GM12874 (cell line): Measurements from ENCODE around the gene MTERF4.

Experiments
- CTCF ChIP-seq: IDR thresholded peaks from 2 replicates; pipeline ENCODE4 v1.5.1; 2011; ENCODE audit warnings: low read depth, mild to moderate bottlenecking, control low read depth, low read length, moderate library complexity; ENCODE audit not compliant: insufficient read depth

The MTERF4 gene

GRCh38 chr2:241132538-241133435, 30.7 kb upstream of the MTERF4 start:
- no peak for TF ChIP-seq CTCF

GRCh38 chr2:241131531-241131930, 29.4 kb upstream of the MTERF4 start:
- no peak for TF ChIP-seq CTCF

- no peak for TF ChIP-seq CTCF
Measured at GRCh38 chr2:241130316-241130715, 28.2 kb upstream of the MTERF4 start.

GRCh38 chr2:241129086-241129871, 27.2 kb upstream of the MTERF4 start:
- no peak for TF ChIP-seq CTCF

- TF ChIP-seq CTCF: no peak
Measured at GRCh38 chr2:241128266-241128665, 26.2 kb upstream of the MTERF4 start.

- no peak for TF ChIP-seq CTCF
Measured at GRCh38 chr2:241126771-241127202, 24.7 kb upstream of the MTERF4 start.

- no peak for TF ChIP-seq CTCF
Measured at GRCh38 chr2:241126201-241126611, 24.1 kb upstream of the MTERF4 start.
